GM19467 (cell line): ENCODE data around the gene SLC15A4.
A peak's percentile ranks its signal among the peaks of the same experiment; 100 is the strongest.

Experiments used
- ATAC-seq: cut with Tn5 transposase; IDR thresholded peaks from one replicate; pipeline ENCODE4 v1.9.1; 2021; ENCODE audit warnings: mild to moderate bottlenecking, moderate library complexity; ENCODE audit not compliant: unreplicated experiment

The SLC15A4 gene

GRCh38 chr12:128795530-128796361 lies 28.0 kb downstream of the SLC15A4 start:
- no peak for ATAC-seq

GRCh38 chr12:128794661-128795529 lies 28.9 kb downstream of the SLC15A4 start:
- ATAC-seq = peak; percentile 46

- ATAC-seq = no peak
Measured at GRCh38 chr12:128793701-128794100, 30.1 kb downstream of the SLC15A4 start.

GRCh38 chr12:128792881-128793280 lies 30.9 kb downstream of the SLC15A4 start:
- ATAC-seq = no peak

- no peak for ATAC-seq
Measured at GRCh38 chr12:128792398-128792797, 31.4 kb downstream of the SLC15A4 start.

GRCh38 chr12:128791395-128792322 lies 32.1 kb downstream of the SLC15A4 start:
- ATAC-seq = no peak

- ATAC-seq = no peak
Measured at GRCh38 chr12:128790653-128791373, 32.9 kb downstream of the SLC15A4 start.

- ATAC-seq = no peak
Measured at GRCh38 chr12:128790221-128790620, 33.5 kb downstream of the SLC15A4 start.

- no peak for ATAC-seq
Measured at GRCh38 chr12:128789356-128789929, 34.3 kb downstream of the SLC15A4 start.

GRCh38 chr12:128787827-128788226 lies 35.9 kb downstream of the SLC15A4 start:
- ATAC-seq = no peak

- ATAC-seq = no peak
Measured at GRCh38 chr12:128786741-128787391, 36.9 kb downstream of the SLC15A4 start.

GRCh38 chr12:128784030-128784760 lies 39.6 kb downstream of the SLC15A4 start:
- ATAC-seq = no peak

GRCh38 chr12:128783129-128783574 lies 40.6 kb downstream of the SLC15A4 start:
- no peak for ATAC-seq

- ATAC-seq = no peak
Measured at GRCh38 chr12:128779901-128780300, 43.9 kb downstream of the SLC15A4 start.

GRCh38 chr12:128772249-128772648 lies 51.5 kb downstream of the SLC15A4 start:
- no peak for ATAC-seq

GRCh38 chr12:128771681-128772080 lies 52.1 kb downstream of the SLC15A4 start:
- no peak for ATAC-seq

- no peak for ATAC-seq
Measured at GRCh38 chr12:128767518-128767917, 56.2 kb downstream of the SLC15A4 start.

GRCh38 chr12:128766738-128767501 lies 56.8 kb downstream of the SLC15A4 start:
- no peak for ATAC-seq
